RCC 7860 (cell line): ENCODE measurements around the gene COL27A1.
"Not testable (repeated sequence)": the region's sequence is repeated elsewhere in the genome, so short reads cannot be mapped to it uniquely, and the experiment has no call there.

Experiments used
- DNase-seq: peaks from one replicate; pipeline ENCODE4 v3.0.0-alpha.2; 2015; ENCODE audit warnings: low spot score
- FAIRE-seq: peaks from 2 replicates; lab custom pipeline; 2012; peaks lifted over from hg19 to GRCh38; lab: Jason Lieb, UNC

Gene COL27A1

GRCh38 chr9:114314256-114314867 is 159.0 kb downstream of the COL27A1 start:
- FAIRE-seq: no peak
- DNase-seq: no peak

DNA sequence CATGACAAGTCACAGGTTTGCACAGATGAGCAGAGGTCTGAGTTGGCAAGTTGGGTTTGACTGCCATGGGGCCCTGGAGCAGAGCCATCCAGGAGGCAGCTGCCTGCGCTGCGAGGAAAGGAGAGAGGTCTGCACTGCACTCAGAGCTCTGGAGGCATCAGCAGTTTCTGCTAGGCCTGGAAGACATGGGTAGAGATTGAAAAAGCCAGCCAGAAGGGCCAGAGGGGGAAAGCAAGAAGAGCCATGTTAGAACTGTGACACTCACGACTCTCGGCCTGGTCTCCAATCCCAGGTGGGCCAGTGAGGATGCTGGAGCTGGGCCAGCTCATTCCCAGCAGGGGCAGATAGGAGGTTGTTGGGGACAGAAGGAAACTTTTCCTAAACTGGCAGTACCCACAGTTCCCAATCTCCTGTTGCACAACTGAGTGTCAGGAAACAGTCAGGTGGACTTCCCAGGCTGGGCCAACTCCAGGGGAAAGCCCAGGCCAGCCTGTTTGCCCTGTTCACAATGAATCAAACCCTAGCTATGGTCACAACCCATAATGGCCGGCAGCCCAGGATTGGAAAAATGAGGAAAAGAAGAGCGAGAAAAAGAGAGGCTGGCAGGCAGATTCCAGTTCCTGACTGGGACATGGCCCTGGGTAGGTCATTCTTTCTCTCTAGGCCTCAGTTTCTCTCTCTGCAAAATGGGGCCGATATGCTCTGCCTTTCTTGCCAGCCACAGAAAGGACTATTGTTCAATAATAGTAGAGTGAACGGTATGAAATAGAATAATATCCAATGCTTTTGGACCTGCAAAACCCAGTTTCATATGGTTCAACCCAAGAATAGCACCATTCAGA is 159.8 kb downstream of the COL27A1 start:
- no peak for DNase-seq

GRCh38 chr9:114315723-114316363 is 160.5 kb downstream of the COL27A1 start:
- no peak for DNase-seq
- FAIRE-seq: no peak

More for the DNA sequence above, 159.8 kb downstream of the COL27A1 start:
- FAIRE-seq: no peak

DNA sequence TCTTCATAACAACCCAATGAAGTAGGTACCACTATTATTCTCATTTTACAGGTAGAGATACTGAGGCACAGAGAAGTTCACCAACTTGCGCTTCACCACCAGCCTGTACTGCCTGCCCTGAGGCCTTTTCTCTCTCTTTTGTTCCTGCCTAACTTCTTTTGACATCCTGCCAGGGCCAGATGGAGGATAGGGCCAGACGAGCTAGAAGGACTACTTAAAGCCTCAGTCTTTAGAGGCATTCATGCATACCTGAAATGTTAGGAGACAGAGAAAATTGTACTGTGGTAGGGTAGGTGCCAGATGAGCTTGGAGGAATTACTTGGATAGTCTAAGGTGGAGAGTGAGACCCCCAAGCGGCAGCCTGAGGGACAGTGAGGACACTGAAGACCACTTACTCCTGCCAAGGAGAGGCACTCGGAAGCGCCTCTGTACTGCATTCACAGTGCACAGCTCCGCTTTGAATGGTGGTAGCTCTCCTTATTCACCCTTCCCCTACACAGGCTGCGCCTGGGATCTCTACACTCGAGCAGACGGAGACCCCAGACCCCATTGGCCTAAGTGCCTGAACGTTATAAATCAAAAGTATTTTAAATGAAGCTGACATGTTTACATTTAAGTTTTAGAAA is 161.4 kb downstream of the COL27A1 start:
- no peak for DNase-seq
- FAIRE-seq: no peak

GRCh38 chr9:114317665-114318357 is 162.5 kb downstream of the COL27A1 start:
- DNase-seq: no peak
- FAIRE-seq: no peak

DNA sequence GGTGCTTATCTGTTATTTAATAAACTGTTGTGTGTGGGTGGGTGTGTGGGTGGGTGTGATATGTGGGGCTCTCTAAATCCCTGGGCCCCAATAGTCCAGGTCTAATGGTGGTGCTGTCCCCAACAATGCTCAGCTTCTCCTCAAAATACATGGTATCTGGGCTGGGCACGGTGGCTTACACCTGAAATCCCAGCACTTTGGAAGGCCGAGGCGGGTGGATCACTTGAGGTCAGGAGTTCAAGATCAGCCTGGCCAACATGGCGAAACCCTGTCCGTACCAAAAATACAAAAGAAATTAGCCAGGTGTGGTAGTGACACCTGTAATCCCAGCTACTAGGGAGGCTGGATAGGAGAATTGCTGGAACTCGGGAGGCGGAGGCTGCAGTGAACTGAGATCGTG is 163.1 kb downstream of the COL27A1 start:
- no peak for DNase-seq
- FAIRE-seq: no peak

GRCh38 chr9:114319147-114319546 is 163.8 kb downstream of the COL27A1 start:
- FAIRE-seq (no peak), DNase-seq (no peak)

DNA sequence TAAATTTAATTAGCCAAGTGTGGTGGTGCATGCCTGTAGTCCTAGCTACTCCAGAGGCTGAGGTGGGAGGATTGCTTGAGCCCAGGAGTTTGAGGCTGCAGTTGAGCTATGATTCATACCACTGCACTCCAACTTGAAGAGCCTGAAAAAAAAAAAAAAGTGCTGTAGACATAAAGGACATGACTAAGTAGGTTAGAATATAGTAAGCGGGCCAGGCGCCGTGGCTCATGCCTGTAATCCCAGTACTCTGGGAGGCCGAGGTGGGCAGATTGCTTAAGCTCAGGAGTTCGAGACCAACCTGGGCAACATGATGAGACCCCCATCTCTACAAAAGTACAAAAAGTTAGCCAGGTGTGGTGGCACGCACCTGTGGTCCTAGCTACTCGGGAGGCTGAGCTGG is 165.4 kb downstream of the COL27A1 start:
- FAIRE-seq: peak; percentile 22

DNA sequence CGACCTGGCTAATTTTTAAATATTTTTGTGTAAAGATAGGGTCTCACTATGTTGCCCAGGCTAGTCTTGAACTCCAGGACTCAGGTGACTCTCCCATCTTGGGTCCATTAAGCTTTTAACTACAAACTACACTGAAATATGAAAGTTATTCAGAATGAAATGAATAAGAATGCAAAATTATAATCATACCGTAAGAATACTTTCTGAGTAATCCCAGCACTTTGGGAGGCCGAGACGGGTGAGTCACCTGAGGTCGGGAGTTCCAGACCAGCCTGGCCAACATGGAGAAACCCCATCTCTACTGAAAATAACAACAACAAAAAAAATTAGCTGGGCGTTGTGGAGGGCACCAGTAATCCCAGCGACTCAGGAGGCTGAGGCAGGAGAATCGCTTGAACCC is 166.4 kb downstream of the COL27A1 start:
- DNase-seq (peak; percentile 46), FAIRE-seq (no peak)

More for the DNA sequence above, 165.4 kb downstream of the COL27A1 start:
- peak; percentile 74 for DNase-seq

DNA sequence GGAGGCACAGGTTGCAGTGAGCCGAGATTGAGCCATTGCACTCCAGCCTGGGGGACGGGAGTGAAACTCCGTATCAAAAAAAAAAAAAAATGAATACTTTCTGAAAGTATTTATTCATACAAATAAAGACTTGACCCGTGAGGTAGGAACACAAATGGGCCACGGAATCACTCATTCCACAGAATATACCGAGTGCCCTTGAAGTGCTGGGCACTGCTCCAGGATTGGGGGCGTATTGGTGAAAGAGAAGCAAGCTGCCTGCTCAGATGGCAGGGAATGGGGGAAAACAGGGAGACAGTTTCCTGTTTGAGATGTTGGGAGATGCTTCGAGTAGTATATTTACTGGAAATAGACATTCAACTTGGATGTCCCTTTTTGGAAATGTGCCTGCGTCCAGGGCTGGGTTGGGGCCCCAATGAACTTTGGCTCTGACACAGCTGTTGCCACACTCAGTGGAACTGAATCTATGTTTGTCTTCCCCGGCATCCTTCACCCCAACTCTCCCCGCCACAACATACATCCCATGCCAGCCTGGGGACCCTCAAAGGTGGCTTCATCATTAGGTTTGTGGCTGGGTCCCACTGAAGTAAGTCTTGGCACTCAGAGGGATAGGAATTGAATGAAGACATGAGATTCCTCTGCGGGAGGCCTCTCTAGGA is 167.0 kb downstream of the COL27A1 start:
- DNase-seq, FAIRE-seq: not testable (repeated sequence)

GRCh38 chr9:114322831-114323531 is 167.6 kb downstream of the COL27A1 start, which contains the start of gene ORM1:
Gene ORM1 (plus strand): TSS chr9:114323098. CDS start chr9:114323134, 36 bp downstream.
- DNase-seq, FAIRE-seq: not testable (repeated sequence)

DNA sequence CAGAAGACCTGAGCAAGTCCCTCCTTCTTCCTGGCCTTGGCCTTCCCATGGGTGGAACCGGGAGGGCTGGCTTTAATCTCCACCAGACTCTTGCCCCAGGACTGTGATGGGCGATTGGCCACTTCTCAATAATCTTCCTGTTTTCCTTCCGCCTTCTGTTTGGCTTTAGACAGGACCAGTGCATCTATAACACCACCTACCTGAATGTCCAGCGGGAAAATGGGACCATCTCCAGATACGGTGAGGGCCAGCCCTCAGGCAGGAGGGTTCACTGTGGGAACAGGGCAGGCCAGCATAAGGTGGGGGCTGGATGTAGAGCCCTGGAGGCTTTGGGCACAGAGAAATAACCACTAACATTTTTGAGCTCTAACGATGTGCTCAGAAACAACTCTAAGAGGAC is 168.5 kb downstream of the COL27A1 start:
- DNase-seq, FAIRE-seq: not testable (repeated sequence)

- no peak for FAIRE-seq
- DNase-seq: no peak
These were observed 169.2 kb downstream of the COL27A1 start for GRCh38 chr9:114324492-114324891.

DNA sequence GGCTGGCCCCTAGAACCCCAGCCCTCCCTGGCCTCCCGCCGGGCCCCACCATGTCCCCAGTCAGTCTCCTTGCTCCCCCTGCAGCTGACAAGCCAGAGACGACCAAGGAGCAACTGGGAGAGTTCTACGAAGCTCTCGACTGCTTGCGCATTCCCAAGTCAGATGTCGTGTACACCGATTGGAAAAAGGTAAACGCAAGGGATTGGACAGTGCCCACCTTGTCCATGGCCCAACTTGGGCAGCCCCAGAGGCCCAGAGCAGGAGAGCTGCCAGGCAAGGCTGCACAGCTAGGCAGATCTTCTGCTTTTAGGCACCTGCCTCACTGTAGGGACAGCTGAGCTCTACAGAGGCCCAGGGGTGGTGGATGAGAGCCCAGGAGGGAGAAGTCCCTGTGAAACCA is 169.6 kb downstream of the COL27A1 start:
- DNase-seq, FAIRE-seq: not testable (repeated sequence)

DNA sequence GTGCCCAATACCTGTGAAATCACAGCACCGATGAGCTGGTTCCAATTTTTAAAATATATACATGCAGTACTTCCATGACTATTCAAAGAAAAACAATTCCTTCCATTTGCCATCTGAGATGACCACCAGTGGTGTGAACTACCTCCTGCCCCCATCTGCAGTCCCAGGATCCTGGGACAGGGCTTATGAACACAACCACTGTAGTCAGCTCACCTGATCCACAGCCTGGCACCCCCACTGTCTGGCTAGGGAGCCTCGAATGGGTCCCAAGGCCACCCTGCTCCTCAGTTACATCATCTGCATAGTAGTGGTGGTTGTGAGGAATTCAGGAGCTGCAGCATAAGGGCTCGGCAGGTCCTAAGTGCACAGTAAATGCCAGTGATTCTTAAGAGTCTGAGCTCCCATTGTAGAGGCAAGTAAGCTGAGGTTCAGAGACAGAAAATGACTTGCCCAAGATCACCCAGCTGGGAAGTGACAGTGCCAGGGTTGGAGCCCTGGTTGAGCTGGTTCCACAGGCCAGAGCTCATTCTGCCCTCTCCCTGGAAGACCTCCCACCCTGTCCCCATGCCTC is 170.4 kb downstream of the COL27A1 start:
- DNase-seq, FAIRE-seq: not testable (repeated sequence)

GRCh38 chr9:114327749-114328148 is 172.4 kb downstream of the COL27A1 start:
- FAIRE-seq (no peak), DNase-seq (no peak)

DNA sequence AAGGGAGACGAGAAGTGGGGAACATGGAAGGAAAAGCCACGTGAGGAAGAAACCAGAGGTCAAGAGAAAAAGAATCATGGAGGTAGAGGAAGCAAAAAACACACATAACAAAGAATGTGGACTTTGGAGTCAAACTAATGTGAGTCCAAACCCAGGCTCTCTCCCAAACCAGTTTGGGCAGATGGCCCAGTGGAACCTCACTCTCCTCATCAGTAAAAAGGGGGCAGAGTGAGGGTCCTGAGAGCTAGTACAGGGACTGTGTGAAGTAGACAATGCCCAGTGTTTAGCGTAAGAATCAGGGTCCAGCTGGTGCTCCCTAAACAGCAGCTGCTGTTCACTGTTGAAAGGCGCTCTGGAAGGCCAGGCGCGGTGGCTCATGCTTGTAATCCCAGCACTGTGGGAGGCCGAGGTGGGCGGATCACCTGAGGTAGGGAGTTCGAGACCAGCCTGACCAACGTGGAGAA is 173.1 kb downstream of the COL27A1 start:
- FAIRE-seq, DNase-seq: not testable (repeated sequence)

DNA sequence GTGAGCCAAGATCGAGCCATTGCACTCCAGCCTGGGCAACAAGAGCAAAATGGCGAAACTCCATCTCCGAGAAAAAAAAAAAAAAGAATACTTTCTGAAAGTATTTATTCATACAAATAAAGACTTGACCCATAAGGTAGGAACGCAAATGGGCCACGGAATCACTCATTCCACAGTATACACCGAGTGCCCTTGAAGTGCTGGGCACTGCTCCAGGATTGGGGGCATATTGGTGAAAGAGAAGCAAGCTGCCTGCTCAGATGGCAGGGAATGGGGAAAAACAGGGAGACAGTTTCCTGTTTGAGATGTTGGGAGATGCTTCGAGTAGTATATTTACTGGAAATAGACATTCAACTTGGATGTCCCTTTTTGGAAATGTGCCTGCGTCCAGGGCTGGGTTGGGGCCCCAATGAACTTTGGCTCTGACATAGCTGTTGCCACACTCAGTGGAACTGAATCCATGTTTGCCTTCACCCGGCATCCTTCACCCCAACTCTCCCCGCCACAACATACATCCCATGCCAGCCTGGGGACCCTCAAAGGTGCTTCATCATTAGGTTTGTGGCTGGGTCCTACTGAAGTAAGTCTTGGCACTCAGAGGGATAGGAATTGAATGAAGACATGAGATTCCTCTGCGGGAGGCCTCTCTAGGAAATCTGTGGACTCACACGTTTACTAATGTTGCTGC is 173.7 kb downstream of the COL27A1 start:
- not testable (repeated sequence) for DNase-seq, FAIRE-seq
